Body of pancreas (tissue), 4 donors: ENCODE data around the gene POU3F2.

ENCODE experiments used
- CTCF ChIP-seq, 7 experiments: fragments of 450-650 bp in 4 of 7; fragments of 200-600 bp in 3 of 7; sonication (generic) in 3 of 7; IDR thresholded peaks; one replicate each; pipeline ENCODE4 v1.5.1; 2016 to 2019; ENCODE audit warnings: antibody characterized with exemption in 7 of 7
- POLR2A ChIP-seq, 3 donors: fragments of 450-650 bp; IDR thresholded peaks; one replicate each; pipeline ENCODE4 v1.6.1; 2016; ENCODE audit warnings: antibody characterized with exemption in 3 of 3, mild to moderate bottlenecking in 2 of 3

GRCh38 chr6:98880486-98880885 is 46.1 kb downstream of the POU3F2 start:
- TF ChIP-seq CTCF (IDR thresholded peaks at IDR 0.05): no peak
- TF ChIP-seq POLR2A (IDR thresholded peaks at IDR 0.05): no peak
